SK-N-SH treated with all-trans-retinoic acid at 6 μM for 48 hours (cell line): ENCODE results near the gene ANKHD1.

Experiments
- ARNTL ChIP-seq: fragments of 450-650 bp; formaldehyde crosslinking; IDR thresholded peaks from 2 replicates; pipeline ENCODE4 v1.5.0; 2020; ENCODE audit warnings: low read depth, mild to moderate bottlenecking, moderate library complexity, borderline replicate concordance
- ISL1 ChIP-seq: fragments of 250-450 bp; sonication (Bioruptor Pico); IDR thresholded peaks from 2 replicates; pipeline ENCODE4 v2.1.2; 2022; ENCODE audit warnings: mild to moderate bottlenecking, moderate library complexity
- SNAI2 ChIP-seq: fragments of 250-450 bp; sonication (Bioruptor Pico); IDR thresholded peaks from 2 replicates; pipeline ENCODE4 v1.5.0; 2020; ENCODE audit warnings: mild to moderate bottlenecking, moderate library complexity
- TCF4 ChIP-seq: fragments of 250-450 bp; sonication (Bioruptor Pico); IDR thresholded peaks from 2 replicates; pipeline ENCODE4 v1.8.0; 2021; ENCODE audit warnings: mild to moderate bottlenecking, moderate library complexity, borderline replicate concordance
- TOX ChIP-seq: fragments of 250-450 bp; sonication (Bioruptor Pico); IDR thresholded peaks from 2 replicates; pipeline ENCODE4 v1.8.0; 2021; ENCODE audit warnings: mild to moderate bottlenecking, moderate library complexity, borderline replicate concordance
- ZC3H10 ChIP-seq: fragments of 250-450 bp; sonication (Bioruptor Pico); IDR thresholded peaks from 2 replicates; pipeline ENCODE4 v1.5.1; 2021; ENCODE audit warnings: mild to moderate bottlenecking, moderate library complexity
- ZFP30 ChIP-seq: fragments of 450-650 bp; formaldehyde crosslinking; IDR thresholded peaks from 2 replicates; pipeline ENCODE4 v1.5.0; 2022; ENCODE audit warnings: mild to moderate bottlenecking, moderate library complexity
- ZNF565 ChIP-seq: fragments of 450-650 bp; formaldehyde crosslinking; conservative IDR thresholded peaks from 2 replicates; pipeline ENCODE4 v1.5.0; 2020; ENCODE audit warnings: low read depth, mild to moderate bottlenecking, moderate library complexity
- TF ChIP-seq, protein P1 (sequence below): fragments of 250-450 bp; sonication (Bioruptor Pico); IDR thresholded peaks from 2 replicates; pipeline ENCODE4 v1.8.0; 2021; ENCODE audit warnings: low read depth, mild to moderate bottlenecking, moderate library complexity, borderline replicate concordance
- TF ChIP-seq, protein P2 (sequence below): fragments of 250-450 bp; sonication (Bioruptor Pico); IDR thresholded peaks from 2 replicates; pipeline ENCODE4 v1.5.1; 2020; ENCODE audit warnings: low read depth, mild to moderate bottlenecking, moderate library complexity
- TF ChIP-seq, protein P3 (sequence below): fragments of 250-450 bp; sonication (Bioruptor Pico); IDR thresholded peaks from 2 replicates; pipeline ENCODE4 v1.5.0; 2020; ENCODE audit warnings: mild to moderate bottlenecking, moderate library complexity
- TF ChIP-seq, protein P4 (sequence below): fragments of 250-450 bp; sonication (Bioruptor Pico); IDR thresholded peaks from 2 replicates; pipeline ENCODE4 v1.8.0; 2020; ENCODE audit warnings: mild to moderate bottlenecking, moderate library complexity, borderline replicate concordance

DNA sequence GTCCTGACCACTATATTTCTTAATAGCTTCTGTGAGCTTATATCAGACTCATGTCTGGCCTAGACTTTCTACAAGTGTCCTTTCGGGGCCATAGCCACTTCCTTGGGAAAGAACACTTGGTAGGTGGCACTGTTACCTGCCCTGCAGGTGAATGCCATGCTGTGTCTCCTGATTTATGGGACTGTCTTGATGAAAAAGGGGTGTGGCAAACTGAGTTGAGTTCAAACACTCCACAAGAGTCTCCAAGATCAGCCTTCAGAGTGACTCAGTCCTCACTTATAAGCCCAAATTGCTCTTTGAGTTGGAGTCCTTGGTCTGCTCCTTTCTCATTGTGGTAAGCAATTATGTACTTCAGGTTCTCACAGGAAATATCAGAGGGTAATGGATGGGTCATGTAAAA lies 9.9 kb upstream of the ANKHD1 start:
- no peak for TF ChIP-seq ZNF565 (CRISPR knock-in tag)
- no peak for TF ChIP-seq ZC3H10
- TF ChIP-seq ZFP30 = no peak
- TF ChIP-seq ISL1 = no peak
- TF ChIP-seq TOX = no peak
- TF ChIP-seq TCF4 (CRISPR knock-in tag) = no peak
- no peak for TF ChIP-seq ARNTL (CRISPR knock-in tag)
- TF ChIP-seq, protein P1, sequence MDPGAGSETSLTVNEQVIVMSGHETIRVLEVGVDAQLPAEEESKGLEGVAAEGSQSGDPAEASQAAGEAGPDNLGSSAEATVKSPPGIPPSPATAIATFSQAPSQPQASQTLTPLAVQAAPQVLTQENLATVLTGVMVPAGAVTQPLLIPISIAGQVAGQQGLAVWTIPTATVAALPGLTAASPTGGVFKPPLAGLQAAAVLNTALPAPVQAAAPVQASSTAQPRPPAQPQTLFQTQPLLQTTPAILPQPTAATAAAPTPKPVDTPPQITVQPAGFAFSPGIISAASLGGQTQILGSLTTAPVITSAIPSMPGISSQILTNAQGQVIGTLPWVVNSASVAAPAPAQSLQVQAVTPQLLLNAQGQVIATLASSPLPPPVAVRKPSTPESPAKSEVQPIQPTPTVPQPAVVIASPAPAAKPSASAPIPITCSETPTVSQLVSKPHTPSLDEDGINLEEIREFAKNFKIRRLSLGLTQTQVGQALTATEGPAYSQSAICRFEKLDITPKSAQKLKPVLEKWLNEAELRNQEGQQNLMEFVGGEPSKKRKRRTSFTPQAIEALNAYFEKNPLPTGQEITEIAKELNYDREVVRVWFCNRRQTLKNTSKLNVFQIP (CRISPR knock-in tag) = no peak
- TF ChIP-seq, protein P2, sequence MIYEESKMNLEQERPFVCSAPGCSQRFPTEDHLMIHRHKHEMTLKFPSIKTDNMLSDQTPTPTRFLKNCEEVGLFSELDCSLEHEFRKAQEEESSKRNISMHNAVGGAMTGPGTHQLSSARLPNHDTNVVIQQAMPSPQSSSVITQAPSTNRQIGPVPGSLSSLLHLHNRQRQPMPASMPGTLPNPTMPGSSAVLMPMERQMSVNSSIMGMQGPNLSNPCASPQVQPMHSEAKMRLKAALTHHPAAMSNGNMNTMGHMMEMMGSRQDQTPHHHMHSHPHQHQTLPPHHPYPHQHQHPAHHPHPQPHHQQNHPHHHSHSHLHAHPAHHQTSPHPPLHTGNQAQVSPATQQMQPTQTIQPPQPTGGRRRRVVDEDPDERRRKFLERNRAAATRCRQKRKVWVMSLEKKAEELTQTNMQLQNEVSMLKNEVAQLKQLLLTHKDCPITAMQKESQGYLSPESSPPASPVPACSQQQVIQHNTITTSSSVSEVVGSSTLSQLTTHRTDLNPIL = no peak
- TF ChIP-seq, protein P3, sequence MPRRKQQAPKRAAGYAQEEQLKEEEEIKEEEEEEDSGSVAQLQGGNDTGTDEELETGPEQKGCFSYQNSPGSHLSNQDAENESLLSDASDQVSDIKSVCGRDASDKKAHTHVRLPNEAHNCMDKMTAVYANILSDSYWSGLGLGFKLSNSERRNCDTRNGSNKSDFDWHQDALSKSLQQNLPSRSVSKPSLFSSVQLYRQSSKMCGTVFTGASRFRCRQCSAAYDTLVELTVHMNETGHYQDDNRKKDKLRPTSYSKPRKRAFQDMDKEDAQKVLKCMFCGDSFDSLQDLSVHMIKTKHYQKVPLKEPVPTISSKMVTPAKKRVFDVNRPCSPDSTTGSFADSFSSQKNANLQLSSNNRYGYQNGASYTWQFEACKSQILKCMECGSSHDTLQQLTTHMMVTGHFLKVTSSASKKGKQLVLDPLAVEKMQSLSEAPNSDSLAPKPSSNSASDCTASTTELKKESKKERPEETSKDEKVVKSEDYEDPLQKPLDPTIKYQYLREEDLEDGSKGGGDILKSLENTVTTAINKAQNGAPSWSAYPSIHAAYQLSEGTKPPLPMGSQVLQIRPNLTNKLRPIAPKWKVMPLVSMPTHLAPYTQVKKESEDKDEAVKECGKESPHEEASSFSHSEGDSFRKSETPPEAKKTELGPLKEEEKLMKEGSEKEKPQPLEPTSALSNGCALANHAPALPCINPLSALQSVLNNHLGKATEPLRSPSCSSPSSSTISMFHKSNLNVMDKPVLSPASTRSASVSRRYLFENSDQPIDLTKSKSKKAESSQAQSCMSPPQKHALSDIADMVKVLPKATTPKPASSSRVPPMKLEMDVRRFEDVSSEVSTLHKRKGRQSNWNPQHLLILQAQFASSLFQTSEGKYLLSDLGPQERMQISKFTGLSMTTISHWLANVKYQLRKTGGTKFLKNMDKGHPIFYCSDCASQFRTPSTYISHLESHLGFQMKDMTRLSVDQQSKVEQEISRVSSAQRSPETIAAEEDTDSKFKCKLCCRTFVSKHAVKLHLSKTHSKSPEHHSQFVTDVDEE = no peak
- TF ChIP-seq, protein P4, sequence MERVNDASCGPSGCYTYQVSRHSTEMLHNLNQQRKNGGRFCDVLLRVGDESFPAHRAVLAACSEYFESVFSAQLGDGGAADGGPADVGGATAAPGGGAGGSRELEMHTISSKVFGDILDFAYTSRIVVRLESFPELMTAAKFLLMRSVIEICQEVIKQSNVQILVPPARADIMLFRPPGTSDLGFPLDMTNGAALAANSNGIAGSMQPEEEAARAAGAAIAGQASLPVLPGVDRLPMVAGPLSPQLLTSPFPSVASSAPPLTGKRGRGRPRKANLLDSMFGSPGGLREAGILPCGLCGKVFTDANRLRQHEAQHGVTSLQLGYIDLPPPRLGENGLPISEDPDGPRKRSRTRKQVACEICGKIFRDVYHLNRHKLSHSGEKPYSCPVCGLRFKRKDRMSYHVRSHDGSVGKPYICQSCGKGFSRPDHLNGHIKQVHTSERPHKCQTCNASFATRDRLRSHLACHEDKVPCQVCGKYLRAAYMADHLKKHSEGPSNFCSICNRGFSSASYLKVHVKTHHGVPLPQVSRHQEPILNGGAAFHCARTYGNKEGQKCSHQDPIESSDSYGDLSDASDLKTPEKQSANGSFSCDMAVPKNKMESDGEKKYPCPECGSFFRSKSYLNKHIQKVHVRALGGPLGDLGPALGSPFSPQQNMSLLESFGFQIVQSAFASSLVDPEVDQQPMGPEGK (CRISPR knock-in tag) = no peak
- TF ChIP-seq SNAI2 = no peak
